T-helper 17 cell (primary cell): ENCODE results near the gene IGDCC3. TPM values are rescaled to one million over a fixed set of nuclear protein-coding genes. Genes with fewer than 3 reads are reported as not detected.

Source experiments
- ATAC-seq: fragments of 150-1000 bp; cut with Tn5 transposase; 2 replicates; pipeline ENCODE4 v1.10.0; 2021; ENCODE audit warnings: mild to moderate bottlenecking, moderate library complexity
- DNase-seq, 3 donors: peaks; one replicate each; pipeline versions ENCODE4 v3.0.0 to v3.0.0-alpha.2; 2020 to 2021
- H3K9me3 ChIP-seq: one replicate; pipeline ENCODE4 v1.7.0; 2013; ENCODE audit warnings: low read length, mild to moderate bottlenecking; ENCODE audit not compliant: control insufficient read depth, poor library complexity, severe bottlenecking
- H3K27ac Mint-ChIP-seq: one replicate; pipeline ENCODE4 v1.8.0; 2022; ENCODE audit warnings: mild to moderate bottlenecking, moderate library complexity, mixed read lengths
- H3K27me3 Mint-ChIP-seq: one replicate; pipeline ENCODE4 v1.8.0; 2022; ENCODE audit warnings: mixed read lengths
- H3K36me3 Mint-ChIP-seq: one replicate; pipeline ENCODE4 v1.8.0; 2022; ENCODE audit warnings: low read depth, mixed read lengths
- H3K4me1 Mint-ChIP-seq: one replicate; pipeline ENCODE4 v1.8.0; 2022; ENCODE audit warnings: mild to moderate bottlenecking, mixed read lengths
- H3K4me3 Mint-ChIP-seq: one replicate; pipeline ENCODE4 v1.8.0; 2022; ENCODE audit warnings: mild to moderate bottlenecking, moderate library complexity, mixed read lengths
- total RNA-seq, 4 donors: library from RNA in 2 of 4; stranded (reverse) in 2 of 4; gene quantifications; one replicate each; pipeline ENCODE4 v1.2.3 and lab custom pipeline; 2022 to 2026

The IGDCC3 gene
- total RNA-seq, 2 donors from 2014 or later, result not detected

DNA sequence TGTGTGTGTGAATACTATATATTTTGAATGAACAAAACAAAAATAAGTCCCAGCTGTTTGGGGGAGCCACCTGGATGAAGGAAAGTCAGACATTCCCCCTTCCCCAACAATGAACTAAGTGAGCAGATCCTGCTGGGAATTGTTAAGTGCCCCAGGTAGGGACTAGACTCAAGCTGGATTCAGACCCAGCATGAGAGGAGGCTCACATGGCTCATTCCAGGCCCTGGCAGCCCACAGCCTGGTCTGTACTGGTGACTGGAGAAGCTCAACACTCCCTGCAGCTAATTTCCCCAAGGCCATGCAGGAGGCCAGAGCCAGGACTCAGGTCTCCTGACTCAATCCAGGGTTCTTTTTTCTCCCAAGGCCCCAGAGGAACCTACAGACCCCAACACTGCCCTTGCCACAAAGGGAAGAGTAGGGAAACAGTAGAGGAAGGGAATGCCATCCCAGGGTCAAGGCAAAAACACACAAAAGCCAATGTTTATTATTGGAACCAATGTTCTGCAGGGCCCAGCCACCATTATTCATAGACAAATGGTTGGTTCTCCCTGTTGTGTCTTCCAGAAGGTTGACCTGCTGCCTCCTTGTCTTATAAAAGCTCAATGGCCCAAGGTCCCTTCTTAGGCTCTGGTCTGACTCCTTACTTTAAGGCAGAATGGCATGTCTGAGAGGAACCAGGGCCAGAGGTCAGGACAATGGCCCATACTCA is 35.4 kb upstream of the IGDCC3 start:
- DNase-seq, result no peak
- Mint-ChIP-seq H3K4me1 (peaks cover 2% of the 10 kb centered on the region), H3K4me3 (no peak overlapping the region), H3K27me3 (peaks cover 39% of the 10 kb centered on the region), H3K36me3 (no peaks in the 10 kb centered on the region), H3K27ac (no peak overlapping the region)
- no peak for ATAC-seq
- H3K9me3 ChIP-seq, result no peaks in the 10 kb centered on the region

DNA sequence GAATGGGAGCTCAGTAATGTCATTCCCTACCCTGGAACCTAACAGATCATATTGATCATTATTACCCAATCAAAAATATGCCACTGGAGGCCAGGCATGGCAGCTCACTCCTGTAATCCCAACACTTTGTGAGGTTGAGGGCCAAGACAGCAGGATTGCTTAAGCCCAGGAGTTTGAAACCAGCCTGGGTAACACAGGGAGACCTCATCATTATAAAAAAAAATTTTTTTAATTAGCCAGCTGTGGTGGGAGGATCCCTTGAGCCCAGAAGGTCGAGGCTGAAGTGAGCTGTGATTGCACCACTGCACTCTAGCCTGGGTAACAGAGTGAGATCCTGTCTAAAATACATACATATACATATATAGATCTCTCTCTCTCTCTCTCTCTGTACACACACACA is 34.8 kb upstream of the IGDCC3 start:
- no peaks in the 10 kb centered on the region for H3K36me3 Mint-ChIP-seq
- no peak overlapping the region for H3K4me3 Mint-ChIP-seq
- no peaks in the 10 kb centered on the region for H3K9me3 ChIP-seq
- H3K4me1 Mint-ChIP-seq, result peaks cover 2% of the 10 kb centered on the region
- H3K27me3 Mint-ChIP-seq, result peaks cover 35% of the 10 kb centered on the region
- no peak for ATAC-seq
- no peak for DNase-seq
- H3K27ac Mint-ChIP-seq, result no peak overlapping the region

GRCh38 chr15:65411465-65412071 is 33.8 kb upstream of the IGDCC3 start:
- no peaks in the 10 kb centered on the region for H3K36me3 Mint-ChIP-seq
- no peak overlapping the region for H3K4me3 Mint-ChIP-seq
- no peak for ATAC-seq
- no peaks in the 10 kb centered on the region for H3K9me3 ChIP-seq
- no peak overlapping the region for H3K27ac Mint-ChIP-seq
- no peak for DNase-seq
- H3K4me1 Mint-ChIP-seq, result peaks cover 2% of the 10 kb centered on the region
- peaks cover 26% of the 10 kb centered on the region for H3K27me3 Mint-ChIP-seq

- H3K4me3 Mint-ChIP-seq, result no peak overlapping the region
- H3K4me1 Mint-ChIP-seq, result peaks cover 2% of the 10 kb centered on the region
- DNase-seq, result no peak
- no peak for ATAC-seq
- no peaks in the 10 kb centered on the region for H3K9me3 ChIP-seq
- peaks cover 29% of the 10 kb centered on the region for H3K27me3 Mint-ChIP-seq
- H3K36me3 Mint-ChIP-seq, result no peaks in the 10 kb centered on the region
- H3K27ac Mint-ChIP-seq, result no peak overlapping the region
Observed at GRCh38 chr15:65410972-65411371, 33.2 kb upstream of the IGDCC3 start.

DNA sequence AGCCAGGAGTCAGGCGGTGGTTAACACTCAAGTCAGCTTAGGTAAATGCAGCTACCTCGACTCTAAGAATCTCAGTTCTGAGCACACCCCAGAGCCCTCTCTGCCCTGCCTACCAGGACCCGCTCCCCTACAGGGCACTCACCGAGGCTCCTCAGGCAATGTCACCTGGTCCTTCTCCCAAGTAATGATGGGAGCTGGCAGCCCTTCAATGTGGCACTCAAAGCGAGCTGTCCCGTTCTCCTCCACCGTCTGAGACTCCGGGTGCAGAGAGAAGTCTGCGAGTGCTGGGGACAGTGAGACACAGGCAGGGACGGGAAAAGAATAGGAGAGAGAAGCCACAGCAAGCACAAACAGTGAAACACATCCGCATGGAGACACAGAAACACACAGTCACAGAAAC is 32.2 kb upstream of the IGDCC3 start:
- DNase-seq, result no peak
- peaks cover 32% of the 10 kb centered on the region for H3K27me3 Mint-ChIP-seq
- no peak for ATAC-seq
- H3K27ac Mint-ChIP-seq, result no peak overlapping the region
- H3K4me1 Mint-ChIP-seq, result peaks cover 2% of the 10 kb centered on the region
- H3K9me3 ChIP-seq, result no peaks in the 10 kb centered on the region
- no peaks in the 10 kb centered on the region for H3K36me3 Mint-ChIP-seq
- H3K4me3 Mint-ChIP-seq, result no peak overlapping the region

DNA sequence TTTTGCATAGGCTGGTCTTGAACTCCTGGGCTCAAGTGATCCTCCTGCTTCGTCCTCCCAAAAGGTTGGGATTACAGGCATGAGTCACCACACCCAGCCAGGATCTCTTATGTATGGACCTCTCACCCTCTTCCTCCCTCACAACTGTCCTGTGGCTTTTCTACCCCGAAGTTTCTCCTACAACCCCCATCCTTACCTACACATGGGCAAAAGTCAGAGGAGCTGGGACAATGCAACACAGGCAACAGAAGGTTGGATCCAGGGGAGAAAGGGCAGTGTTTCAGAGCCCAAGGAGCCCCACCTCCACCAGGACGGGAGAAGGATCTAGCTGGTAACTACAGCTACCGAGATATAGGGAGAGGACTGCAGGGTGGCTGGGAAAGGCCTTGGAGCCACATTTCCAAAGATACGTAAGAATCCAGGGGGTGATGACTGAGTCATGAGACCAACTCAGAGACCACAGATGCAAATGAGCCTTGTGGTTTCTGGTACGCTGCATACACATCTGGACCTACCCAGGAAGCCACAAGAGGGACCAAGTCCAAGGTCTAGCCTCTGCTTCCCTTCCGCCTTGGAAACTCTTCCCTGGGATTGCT is 31.3 kb upstream of the IGDCC3 start:
- Mint-ChIP-seq H3K27me3 (peaks cover 40% of the 10 kb centered on the region), H3K36me3 (no peaks in the 10 kb centered on the region), H3K4me3 (no peak overlapping the region), H3K27ac (no peak overlapping the region), H3K4me1 (peaks cover 2% of the 10 kb centered on the region)
- ATAC-seq (no peak), DNase-seq (no peak)
- H3K9me3 ChIP-seq, result no peaks in the 10 kb centered on the region

DNA sequence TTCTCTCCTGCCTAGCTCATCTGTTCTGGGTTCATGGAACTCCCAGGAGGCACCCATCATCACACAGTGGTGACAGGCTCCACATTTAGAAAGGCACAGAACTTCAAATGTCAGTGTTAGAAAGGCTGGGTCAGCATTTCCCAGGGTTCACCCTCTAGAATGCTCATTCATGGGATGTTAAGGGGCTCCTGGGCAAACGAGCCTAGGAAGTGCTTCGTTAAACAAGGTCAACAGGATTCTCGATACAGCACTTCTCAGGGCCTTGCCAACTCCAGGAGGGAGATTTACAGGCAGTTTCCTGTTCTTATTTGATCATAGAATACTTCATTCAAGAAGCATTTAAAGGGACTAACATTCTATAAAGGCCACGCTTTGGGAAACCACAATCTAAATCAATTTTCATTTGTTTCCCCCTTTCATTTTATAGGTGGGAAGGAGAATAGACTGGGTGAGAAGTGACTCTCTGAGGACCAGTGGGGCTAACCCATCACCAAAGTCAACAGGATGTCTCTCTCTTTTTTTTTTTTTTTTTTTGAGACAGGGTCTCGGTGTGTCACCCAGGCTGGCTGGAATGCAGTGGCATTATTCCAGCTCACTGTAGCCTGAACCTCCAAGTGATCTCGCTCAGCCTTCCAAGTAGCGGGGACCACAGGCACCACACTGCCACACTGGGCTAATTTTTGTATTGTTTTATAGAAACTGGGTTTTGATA is 30.7 kb upstream of the IGDCC3 start:
- no peak overlapping the region for H3K27ac Mint-ChIP-seq
- ATAC-seq (no peak), DNase-seq (no peak)
- peaks cover 2% of the 10 kb centered on the region for H3K4me1 Mint-ChIP-seq
- H3K36me3 Mint-ChIP-seq, result no peaks in the 10 kb centered on the region
- peaks cover 47% of the 10 kb centered on the region for H3K27me3 Mint-ChIP-seq
- no peaks in the 10 kb centered on the region for H3K9me3 ChIP-seq
- no peak overlapping the region for H3K4me3 Mint-ChIP-seq

- DNase-seq, result no peak
- H3K36me3 Mint-ChIP-seq, result no peaks in the 10 kb centered on the region
- no peak overlapping the region for H3K27ac Mint-ChIP-seq
- H3K4me1 Mint-ChIP-seq, result peaks cover 2% of the 10 kb centered on the region
- no peaks in the 10 kb centered on the region for H3K9me3 ChIP-seq
- H3K27me3 Mint-ChIP-seq, result peaks cover 45% of the 10 kb centered on the region
- no peak for ATAC-seq
- no peak overlapping the region for H3K4me3 Mint-ChIP-seq
Observed at GRCh38 chr15:65406424-65407000, 28.7 kb upstream of the IGDCC3 start.

GRCh38 chr15:65405791-65406423 is 28.1 kb upstream of the IGDCC3 start:
- no peak for DNase-seq
- no peaks in the 10 kb centered on the region for H3K36me3 Mint-ChIP-seq
- H3K9me3 ChIP-seq, result no peaks in the 10 kb centered on the region
- no peak overlapping the region for H3K27ac Mint-ChIP-seq
- peaks cover 2% of the 10 kb centered on the region for H3K4me1 Mint-ChIP-seq
- no peak for ATAC-seq
- no peak overlapping the region for H3K4me3 Mint-ChIP-seq
- peaks cover 49% of the 10 kb centered on the region for H3K27me3 Mint-ChIP-seq

GRCh38 chr15:65404186-65404872 is 26.5 kb upstream of the IGDCC3 start:
- no peak for ATAC-seq
- peaks cover 52% of the 10 kb centered on the region for H3K27me3 Mint-ChIP-seq

DNA sequence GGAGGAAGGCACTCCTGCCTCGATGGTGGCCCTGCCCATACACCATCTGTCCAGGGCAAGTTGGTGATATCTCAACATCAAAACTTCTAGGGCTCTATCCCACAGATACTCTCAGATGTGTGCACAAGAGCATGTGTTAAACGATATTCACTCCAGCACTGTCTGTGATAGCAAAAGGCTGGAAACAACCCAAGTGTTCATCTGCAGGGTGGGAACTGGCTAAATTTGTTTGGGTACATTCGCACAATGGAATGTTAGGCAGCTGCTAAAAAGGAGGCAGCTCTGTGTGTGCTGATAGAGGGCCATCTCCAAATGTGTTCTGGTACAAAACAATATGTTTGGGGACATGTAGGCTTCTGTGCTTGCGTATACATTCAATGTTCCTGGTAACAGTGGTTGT is 25.2 kb upstream of the IGDCC3 start:
- DNase-seq (no peak), ATAC-seq (no peak)
- peaks cover 58% of the 10 kb centered on the region for H3K27me3 Mint-ChIP-seq
- no peak overlapping the region for H3K27ac Mint-ChIP-seq
- H3K4me3 Mint-ChIP-seq, result no peak overlapping the region
- no peaks in the 10 kb centered on the region for H3K9me3 ChIP-seq
- H3K36me3 Mint-ChIP-seq, result no peaks in the 10 kb centered on the region
- peaks cover 3% of the 10 kb centered on the region for H3K4me1 Mint-ChIP-seq

More at GRCh38 chr15:65404186-65404872, 26.5 kb upstream of the IGDCC3 start:
- peaks cover 3% of the 10 kb centered on the region for H3K4me1 Mint-ChIP-seq
- no peaks in the 10 kb centered on the region for H3K36me3 Mint-ChIP-seq
- H3K4me3 Mint-ChIP-seq, result no peak overlapping the region
- H3K9me3 ChIP-seq, result no peaks in the 10 kb centered on the region
- no peak for DNase-seq
- H3K27ac Mint-ChIP-seq, result no peak overlapping the region

GRCh38 chr15:65401611-65402240 is 23.9 kb upstream of the IGDCC3 start:
- ATAC-seq (no peak), DNase-seq (no peak)
- no peaks in the 10 kb centered on the region for H3K9me3 ChIP-seq
- no peaks in the 10 kb centered on the region for H3K36me3 Mint-ChIP-seq
- H3K4me1 Mint-ChIP-seq, result peaks cover 3% of the 10 kb centered on the region
- H3K27me3 Mint-ChIP-seq, result peaks cover 70% of the 10 kb centered on the region
- no peak overlapping the region for H3K4me3 Mint-ChIP-seq
- H3K27ac Mint-ChIP-seq, result no peak overlapping the region
